GM19099 (cell line): ENCODE results near the gene ATAD5.

Experiments used
- POLR2A ChIP-seq: IDR thresholded peaks from 3 replicates; pipeline ENCODE4 v1.6.1; 2011; ENCODE audit warnings: low read depth; ENCODE audit not compliant: insufficient read length; ENCODE audit errors: extremely low read depth

Gene ATAD5, protein sequence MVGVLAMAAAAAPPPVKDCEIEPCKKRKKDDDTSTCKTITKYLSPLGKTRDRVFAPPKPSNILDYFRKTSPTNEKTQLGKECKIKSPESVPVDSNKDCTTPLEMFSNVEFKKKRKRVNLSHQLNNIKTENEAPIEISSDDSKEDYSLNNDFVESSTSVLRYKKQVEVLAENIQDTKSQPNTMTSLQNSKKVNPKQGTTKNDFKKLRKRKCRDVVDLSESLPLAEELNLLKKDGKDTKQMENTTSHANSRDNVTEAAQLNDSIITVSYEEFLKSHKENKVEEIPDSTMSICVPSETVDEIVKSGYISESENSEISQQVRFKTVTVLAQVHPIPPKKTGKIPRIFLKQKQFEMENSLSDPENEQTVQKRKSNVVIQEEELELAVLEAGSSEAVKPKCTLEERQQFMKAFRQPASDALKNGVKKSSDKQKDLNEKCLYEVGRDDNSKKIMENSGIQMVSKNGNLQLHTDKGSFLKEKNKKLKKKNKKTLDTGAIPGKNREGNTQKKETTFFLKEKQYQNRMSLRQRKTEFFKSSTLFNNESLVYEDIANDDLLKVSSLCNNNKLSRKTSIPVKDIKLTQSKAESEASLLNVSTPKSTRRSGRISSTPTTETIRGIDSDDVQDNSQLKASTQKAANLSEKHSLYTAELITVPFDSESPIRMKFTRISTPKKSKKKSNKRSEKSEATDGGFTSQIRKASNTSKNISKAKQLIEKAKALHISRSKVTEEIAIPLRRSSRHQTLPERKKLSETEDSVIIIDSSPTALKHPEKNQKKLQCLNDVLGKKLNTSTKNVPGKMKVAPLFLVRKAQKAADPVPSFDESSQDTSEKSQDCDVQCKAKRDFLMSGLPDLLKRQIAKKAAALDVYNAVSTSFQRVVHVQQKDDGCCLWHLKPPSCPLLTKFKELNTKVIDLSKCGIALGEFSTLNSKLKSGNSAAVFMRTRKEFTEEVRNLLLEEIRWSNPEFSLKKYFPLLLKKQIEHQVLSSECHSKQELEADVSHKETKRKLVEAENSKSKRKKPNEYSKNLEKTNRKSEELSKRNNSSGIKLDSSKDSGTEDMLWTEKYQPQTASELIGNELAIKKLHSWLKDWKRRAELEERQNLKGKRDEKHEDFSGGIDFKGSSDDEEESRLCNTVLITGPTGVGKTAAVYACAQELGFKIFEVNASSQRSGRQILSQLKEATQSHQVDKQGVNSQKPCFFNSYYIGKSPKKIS (N-terminal part only)

DNA sequence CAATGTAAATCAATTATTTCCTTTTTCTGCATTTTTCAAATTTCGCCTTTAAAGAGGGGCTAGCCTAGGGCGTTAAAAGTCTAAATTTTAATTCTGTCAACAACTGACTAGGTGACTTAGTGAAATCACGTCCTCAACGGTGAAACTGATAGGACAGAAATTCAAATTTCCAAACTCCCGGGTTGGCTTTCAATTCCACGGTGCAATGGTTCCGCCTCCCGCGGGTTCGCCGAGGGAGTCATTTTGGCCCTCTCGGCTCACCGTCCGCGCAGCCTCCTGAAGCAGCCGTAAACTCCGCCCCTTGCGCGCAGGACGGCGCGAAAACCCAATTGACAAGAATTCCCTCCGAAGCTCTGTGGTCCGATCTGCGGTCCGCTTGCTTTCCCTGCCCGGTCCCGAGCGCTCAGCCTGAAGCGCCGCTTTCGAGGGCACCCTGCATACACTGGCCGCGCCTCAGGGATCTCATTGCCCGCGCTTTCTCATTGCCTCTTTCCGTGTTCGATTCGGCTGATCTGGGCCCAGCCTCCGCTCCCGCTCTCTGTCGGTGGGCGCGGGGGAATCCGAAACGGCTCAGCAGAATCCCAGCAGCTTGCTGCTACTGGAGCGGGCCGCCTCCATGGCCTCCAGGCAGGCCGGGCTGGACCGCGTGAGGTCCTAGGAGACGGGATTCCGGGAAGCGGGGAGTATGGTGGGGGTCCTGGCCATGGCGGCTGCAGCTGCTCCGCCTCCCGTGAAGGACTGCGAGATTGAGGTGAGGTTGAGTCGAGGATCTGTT is at the start of gene ATAD5:
Gene ATAD5 (plus strand): TSS at position 304 of the 775 bp plus-strand sequence. CDS start 382 bp downstream, at position 686.
- peak; percentile 80 for TF ChIP-seq POLR2A

DNA sequence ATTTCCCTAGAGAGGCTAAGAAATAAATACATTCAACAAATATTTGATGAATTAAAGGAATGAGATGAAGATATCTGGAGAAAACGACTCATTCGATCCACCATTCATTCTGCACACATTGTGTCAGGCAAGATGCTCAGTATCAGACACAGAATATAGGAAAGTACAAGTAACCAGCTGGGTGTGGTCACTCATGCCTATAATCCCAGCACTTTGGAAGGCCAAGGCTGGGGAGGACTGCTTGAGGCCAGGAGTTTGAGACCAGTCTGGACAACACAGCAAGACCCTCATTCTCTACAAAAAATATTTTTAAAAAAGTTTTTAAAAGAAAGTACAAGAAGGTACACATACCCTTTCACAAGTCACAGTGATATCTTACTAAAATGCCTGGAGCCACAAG is 49.6 kb upstream of the ATAD5 start:
- no peak for TF ChIP-seq POLR2A

DNA sequence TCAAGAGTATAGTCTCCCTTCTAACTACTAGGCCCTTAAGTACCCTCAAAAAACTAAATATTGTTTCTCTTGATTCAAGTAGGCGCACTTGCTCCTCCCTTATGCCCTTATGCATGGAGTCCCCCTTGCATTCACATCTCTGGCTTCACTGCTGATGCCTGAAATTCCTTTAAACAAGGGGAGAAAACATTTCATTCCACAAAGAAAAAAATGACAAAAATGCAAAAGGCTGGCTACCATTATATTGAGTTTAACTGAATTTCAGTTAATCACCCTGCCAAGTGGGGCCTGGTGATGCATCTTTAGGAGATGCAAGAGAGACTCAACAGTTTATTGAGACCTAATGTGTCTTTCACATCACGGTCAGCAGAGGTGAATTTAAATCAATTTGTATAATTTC is 42.8 kb upstream of the ATAD5 start:
- no peak for TF ChIP-seq POLR2A

DNA sequence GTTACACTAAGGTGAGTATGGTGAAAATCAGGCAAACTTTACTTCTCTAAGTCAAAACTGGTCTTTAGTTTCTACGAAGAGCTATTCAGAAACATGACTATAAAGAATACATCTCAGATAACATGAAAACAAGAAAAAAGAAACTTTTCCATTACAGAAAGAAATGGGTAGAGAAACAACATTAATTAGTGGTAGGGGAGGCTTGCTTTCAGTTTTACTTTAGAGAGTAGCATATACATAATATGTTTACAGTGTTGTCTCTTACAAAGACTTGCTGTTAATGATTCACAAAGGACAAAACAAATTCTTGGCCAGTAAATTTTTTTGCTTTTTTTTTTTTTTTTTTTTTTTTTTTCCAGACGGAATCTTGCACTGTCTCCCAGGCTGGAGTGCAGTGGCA is 41.5 kb upstream of the ATAD5 start:
- TF ChIP-seq POLR2A: no peak

DNA sequence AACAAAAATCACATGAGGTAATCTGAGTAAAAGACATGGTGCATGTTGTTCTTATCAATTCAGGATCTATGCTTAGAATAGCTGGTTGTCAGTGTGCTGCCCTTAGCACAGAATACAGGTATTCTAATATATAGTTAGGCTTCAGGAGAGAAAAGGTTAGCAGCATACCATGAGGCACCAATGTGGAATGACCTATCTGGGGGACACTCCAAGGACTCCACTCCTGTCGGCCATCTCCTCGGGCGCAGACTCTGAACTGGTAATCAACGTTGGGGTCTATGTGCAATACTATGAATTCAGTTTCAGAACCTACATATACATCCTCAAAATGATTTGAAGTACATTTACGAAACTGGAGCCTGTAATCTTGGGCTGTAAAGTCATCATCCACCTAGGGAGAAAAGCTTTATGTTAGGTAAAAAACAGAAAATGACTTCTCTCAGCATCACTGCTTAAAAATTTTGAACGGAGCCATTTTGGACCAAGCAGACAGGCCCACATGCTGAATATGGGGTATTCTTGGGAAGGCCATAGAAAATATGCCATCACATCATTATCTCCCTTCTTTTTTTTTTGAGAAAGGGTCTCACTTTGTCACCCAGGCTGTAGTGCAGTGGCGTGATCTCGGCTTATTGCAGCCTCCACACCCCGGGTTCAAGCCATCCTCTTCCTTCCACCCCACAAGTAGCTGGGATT is 38.3 kb upstream of the ATAD5 start:
- TF ChIP-seq POLR2A: no peak

DNA sequence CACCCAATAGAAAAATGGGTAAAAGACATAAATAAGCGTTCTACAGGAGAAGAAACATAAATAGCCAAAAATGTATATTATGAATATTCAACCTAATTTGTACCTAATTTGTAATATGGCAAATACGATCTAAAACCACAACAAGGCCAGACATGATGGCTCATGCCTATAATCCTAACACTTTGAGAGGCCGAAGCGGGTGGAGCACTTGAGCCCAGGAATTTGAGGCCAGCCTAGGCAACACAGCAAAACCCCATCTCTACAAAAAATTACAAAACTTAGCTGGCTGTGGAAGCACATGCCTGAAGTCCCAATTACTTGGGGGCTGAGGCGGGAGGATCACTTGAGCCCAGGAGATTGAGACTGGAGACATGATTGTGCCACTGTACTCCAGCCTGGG is 37.4 kb upstream of the ATAD5 start:
- TF ChIP-seq POLR2A: no peak

DNA sequence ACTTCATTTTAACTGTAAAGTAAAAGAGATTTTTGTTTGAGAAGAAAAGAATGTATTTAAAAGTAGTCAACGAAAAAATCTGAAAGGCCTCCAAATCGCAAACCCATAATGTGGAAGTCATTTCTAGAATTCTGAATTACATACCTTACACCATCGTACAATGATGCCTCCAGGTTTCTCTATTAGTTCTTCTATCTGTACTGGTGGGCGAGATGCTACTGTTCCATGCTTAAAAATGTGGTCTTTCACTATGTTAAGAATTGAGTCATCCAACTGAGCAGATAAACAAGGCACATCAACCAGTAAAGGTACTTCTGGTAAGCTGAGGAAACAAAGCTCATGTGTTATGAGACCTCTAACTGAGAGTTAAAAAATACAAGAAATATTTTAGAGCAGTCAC is 35.8 kb upstream of the ATAD5 start:
- TF ChIP-seq POLR2A: no peak

DNA sequence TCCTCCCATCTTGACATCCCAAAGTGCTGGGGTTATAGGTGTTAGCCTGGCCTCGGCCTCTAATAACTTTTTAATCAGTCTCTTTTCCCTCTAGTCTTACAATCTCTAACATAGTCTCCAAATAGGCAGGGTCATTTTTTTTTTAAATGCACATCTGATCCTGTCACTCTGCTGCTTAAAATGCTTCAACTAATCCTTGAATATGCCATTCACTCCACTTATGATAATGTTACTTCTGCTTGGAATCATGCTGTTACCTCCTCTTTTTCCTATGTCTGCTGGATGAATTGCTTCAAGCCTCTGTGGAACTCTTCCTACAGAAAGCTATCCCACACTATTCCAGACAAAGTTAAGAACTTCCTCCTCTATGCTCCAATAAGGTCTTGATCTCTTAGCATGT is 30.1 kb upstream of the ATAD5 start:
- no peak for TF ChIP-seq POLR2A

DNA sequence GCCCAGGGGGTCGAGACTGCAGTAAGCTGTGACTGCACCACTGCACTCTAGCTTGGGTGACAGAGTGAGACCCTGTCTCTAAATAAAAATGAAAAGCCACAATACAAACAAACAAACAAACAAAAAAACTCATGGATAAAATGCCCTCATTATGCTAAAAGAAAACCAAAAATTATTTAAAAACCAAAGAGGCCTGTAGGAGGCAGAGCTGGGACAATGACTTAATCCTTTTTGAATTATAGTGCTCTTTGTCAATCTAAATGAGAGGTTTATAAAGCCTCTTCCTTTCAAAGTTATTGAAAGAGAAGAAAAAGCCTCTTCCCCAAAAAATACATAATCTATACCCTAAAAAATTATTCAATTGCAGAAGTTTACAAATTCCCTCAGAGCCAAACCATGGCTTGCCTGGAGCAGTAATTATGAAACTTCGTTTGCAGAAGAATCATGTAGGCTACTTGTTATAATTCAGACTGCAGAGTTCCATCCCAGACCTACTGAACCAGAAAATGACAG is 25.8 kb upstream of the ATAD5 start:
- TF ChIP-seq POLR2A: no peak

DNA sequence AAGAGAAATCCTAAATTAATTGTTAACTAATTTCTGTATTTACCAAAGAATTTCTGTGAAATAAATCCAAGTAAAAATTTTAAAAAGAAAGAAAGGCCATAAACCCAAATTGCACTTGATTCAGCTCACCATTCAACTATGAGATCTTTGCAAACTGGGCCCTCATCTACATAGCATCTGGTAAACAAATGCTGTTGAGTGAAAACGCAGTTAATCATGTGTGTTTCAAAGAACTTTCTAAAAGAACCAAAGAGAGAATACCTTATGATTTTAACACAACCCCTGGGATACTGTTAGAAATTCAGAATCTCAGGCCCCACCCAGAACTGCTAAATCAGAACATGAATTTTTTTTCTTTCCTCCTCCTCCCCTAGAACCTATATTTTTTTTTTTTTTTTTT is 23.9 kb upstream of the ATAD5 start:
- no peak for TF ChIP-seq POLR2A

DNA sequence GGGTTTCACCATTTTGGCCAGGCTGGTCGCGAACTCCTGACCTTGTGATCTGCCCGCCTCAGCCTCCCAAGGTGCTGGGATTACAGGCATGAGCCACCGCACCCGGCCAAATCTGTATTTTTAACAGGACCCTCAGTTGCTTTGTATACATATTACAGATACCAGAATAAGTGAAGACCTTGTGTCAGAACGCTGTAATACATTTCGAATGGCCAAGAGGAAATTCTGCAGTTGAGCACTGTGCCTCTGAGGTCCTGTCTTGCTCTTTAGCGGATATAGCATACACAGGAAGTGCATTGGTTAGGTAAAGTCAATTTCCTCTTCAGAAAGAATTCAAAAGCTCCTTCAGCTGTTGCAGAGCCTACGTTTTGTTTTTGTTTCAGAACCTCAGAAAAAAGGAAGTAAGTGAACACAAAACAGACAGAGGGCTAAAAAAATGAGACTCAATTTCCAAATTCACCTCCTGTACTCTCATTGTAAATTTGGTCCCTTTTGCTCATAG is 22.9 kb upstream of the ATAD5 start:
- TF ChIP-seq POLR2A: peak; percentile 41

DNA sequence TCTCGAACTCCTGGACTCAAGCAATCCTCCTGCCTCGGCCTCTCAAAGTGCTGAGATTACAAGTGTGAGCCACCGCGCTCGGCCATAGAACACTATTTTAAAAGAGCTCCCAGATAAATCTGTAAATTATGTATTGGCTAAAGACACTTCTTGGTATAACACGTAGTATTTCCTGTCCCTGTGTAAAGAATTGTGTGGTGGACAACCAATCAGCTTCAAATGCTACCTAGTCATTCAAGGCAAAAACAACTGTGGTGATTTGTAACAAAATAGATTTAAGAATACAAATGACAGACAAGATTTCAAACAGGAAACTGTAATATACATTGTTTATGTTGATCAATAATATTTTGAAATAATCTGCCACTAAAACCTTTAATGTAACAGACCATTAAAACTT is 21.9 kb upstream of the ATAD5 start:
- no peak for TF ChIP-seq POLR2A
